NCI-H510A (cell line): ENCODE data around the gene DPP10.
"Not testable (repeated sequence)": the region's sequence is repeated elsewhere in the genome, so short reads cannot be mapped to it uniquely, and the experiment has no call there.

Experiments used
- DNase-seq: peaks from one replicate; lab custom pipeline; 2025; lab: John Stamatoyannopoulos, UW

The DPP10 gene

DNA sequence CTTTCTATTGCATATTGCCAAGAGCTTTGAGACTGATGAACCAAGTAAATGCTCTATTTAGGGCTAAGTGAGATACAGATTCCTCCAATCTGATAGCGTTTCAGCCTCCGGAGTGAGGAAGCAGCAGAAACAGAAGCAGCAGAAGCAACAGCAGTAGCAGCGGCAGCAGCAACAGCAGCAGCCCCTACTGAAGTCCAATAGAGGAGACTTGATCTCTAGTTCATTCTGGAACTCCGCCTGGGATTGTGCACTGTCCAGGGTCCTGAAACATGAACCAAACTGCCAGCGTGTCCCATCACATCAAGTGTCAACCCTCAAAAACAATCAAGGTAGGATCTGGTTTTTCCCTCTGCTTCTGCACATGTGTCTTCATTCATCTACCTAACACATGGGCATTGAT is at the start of gene DPP10:
TSS of gene DPP10 (plus strand) at position 132 of the 400 bp plus-strand sequence.
- DNase-seq = no peak

DNA sequence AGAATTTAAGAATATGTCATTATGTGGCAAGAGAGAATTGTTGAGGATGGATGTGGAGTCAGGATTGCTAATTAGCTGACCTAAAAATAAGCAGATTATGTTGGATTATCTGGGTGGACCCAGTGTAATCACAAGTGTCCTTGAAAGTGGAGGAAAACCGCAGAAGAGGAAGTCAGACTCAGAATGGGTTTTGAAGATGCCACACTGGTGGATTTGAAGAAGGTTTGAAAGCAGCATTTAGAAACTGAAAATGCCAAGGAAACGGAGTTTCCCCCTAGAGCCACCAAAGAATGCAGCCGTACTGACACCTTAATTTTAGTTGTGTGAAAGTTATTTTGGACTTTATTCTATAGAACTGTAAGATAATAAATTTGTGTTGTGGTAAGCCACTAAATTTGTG is 41.6 kb upstream of the DPP10 start:
- no peak for DNase-seq

DNA sequence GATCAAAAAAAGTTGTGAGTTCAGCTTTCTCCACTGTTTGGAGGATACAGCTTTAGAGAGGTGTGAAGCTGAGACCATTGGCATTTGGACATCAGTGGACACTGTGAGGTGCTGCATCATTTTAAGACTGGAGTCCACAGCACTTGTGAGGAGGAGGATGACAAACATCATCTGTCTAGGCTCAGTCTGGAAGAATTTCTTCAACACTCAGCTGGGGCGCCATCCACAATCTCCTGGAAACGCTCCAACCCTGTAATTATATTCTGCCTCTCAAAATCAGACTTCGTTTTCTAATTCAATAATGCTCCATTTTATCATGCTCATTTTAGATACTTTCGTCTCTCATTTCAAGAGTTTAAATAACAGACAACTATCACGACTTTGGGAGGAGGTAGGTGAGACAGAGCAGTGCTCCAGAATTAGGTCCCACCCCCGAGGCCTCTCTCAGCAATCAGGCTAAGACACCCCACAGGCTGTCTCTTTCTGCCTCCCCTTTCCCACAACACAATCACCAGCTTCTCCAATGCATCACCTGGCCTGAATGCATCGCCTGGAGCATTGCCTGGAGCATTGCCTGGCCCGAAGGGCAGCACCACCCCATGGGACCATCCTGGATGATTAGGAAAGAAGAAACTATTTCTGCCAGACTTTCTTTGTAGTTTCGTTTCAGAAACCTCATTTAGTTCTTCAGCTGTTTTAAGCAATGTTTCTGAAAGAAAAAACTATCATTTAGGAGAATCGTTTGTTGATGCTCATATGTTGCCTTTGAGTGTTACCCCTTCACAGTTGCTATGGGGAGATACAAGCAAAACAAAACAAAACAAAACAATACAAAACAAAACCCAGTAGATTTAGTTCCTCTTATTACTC is 37.0 kb upstream of the DPP10 start:
- no peak for DNase-seq

DNA sequence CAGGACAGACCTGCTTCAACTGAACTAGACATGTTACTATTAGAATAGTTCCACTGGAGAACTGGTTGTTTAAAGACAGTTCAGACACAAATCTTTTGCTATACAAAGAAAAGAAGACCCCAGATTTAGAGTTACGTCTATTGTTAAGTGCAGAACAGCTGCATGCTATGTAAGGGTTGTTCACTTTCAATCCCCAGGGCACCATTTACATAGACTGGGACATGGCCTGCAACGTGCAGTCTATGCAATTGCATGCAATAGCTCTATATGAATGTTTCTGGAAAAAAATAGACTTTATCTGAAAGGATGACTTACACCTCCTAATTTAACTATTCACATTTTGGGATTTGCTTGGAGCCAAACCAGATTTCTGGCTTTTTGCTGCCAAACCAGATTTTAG is 36.1 kb upstream of the DPP10 start:
- no peak for DNase-seq

DNA sequence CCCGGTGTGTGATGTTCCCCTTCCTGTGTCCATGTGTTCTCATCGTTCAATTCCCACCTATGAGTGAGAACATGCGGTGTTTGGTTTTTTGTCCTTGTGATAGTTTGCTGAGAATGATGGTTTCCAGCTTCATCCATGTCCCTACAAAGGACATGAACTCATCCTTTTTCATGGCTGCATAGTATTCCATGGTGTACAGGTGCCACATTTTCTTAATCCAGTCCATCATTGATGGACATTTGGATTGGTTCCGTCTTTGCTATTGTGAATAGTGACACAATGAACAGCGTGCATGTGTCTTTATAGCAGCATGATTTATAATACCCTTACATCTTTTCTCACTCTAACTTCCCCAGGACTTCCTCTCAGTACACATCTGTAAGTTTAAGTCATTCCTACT is 35.1 kb upstream of the DPP10 start:
- DNase-seq = not testable (repeated sequence)

DNA sequence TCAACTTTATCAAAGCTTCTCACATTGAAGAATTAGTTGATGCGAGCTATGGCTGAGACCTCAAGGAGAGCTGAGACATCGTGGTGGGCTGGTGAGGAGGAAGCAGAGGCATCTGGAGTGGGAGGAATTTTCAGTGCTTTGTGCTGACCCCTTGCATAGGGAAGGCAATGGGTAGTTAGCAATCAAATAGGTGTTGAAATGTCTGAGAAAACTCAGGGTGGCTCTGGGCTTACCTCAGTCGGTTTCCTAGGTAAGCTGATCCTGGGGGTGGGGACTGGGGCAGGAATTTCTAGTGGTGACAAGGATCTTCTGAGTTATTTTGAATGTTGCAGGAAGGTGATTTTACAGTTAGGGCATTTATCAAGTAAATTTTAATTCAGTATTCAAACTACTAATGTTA is 20.7 kb upstream of the DPP10 start:
- no peak for DNase-seq

DNA sequence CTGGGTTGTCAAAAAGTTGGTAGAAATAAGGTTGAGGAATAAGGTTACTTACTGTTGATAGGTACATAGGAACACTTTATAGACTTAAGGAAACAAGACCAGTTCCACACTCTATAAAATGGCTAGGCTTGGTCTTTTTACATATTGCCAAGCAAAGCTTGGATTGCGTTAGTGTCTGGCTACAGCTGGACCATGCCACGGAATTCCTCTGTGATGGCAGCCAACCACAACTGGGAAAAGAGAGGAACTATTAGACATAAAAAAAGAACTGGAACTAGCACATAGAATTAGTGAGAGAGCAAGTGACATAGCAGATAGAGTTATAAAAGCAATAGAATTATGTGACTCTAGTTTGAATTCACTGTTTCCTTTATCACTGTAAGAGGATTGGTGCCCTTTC is 17.7 kb upstream of the DPP10 start:
- no peak for DNase-seq

DNA sequence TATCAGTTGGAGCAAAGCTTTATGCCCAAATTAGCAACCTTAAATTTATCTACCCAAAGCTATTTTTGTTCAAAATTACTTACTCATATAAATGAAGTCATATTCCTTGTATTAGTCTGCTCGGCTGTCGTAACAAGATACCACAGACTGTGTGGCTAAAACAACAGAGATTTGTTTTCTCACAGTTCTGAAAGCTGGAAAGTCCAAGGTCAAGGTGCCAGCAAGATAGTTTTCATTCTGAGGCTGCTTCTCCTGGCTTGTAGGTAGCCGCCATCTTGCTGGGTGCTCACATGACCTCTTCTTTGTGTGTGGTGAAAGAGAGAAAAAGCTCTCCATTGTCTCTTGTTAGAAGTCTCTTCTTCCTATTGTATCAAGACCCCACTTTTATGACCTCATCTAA is 15.7 kb upstream of the DPP10 start:
- DNase-seq = no peak

DNA sequence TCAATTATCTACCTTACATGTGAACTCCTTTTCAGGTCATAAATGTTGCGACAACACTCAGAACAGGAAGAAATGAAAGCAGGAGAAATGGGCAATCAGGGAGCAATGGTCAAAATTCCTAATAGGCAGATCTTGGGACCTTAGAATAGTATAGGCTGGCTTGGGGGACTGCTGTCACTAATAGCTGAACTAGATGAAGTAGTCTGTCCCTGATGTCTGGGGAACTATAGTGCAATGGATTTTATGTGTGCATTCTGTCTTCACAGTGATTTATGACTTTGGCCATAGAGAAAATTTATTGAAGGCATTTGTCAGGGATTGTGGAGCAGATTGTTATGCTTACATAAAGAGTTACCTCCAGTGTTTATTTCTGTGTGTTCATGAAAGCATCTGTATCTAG is 6.1 kb upstream of the DPP10 start:
- no peak for DNase-seq

DNA sequence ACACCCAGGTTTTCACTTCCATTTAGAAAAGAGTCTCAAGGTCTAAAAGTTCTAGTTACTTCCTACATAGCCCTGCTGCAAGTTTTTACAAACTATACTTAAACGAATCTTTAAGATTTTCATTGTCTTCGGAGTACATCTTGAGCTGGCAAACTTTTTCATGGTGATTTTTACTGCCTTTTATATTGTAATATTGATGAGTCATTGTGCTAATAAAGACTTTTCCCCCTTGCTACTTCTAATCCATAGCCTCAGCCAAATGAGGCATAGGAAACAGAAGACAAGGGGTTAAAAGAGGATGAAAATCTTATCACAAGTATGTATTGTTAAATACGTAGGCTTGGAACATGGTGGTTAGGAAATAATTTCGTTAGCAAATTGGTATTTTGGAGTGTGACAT is 4.1 kb downstream of the DPP10 start:
- DNase-seq = no peak

DNA sequence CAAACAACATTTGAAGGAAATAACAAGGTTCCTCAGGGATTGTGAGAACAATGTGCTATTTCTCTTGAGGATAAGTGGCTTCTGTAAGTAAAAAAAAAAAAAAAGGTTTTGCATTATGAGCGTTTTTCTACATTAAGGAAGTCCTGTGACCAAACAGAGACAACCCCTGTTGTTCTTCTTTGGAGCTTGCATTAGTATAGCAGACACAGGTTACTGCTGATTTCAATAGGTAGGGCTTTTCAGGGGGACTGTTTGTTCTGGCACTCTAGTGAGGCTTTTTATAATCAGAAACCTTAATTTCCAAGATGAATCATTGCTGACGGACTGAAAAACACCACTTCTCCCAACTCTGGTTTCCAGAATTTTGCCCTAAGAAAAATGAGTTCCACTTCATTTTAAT is 8.2 kb downstream of the DPP10 start:
- DNase-seq = no peak

DNA sequence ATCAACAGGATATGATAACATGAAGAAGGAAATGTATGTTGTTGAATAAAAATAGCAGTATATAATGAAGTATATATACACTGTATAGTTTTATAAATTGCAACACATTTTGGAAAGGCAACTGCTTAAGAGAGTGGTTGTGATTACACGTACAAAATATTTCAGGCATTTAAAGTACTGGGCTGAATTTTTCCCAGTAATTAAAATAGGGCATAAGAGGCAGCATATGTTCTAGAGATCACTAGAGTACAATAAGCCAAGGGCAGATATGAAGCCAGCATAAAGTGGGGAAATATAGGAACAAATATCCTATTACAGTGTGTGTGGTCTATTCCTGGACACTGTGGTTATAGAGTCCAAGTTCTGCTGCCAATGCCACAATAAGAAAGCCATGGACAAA is 14.1 kb downstream of the DPP10 start:
- DNase-seq = no peak

DNA sequence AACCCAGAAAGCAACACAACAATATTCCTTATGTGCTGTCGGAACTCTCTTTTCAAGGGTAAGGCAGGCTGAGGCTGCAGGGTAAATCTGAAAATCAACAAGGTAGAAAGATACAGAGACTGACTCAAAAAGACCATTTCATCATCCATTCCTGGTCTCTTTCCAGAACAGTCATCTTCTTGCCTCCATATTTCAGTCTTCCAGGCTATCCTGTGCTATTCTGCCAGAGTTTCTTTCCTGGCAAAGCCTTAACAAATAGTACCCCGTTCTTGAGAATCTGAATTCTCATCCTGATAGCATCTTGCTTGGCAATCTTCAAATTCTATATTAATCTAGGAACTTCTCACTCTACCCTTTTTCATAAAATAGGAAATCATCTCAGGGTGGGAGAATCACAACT is 15.5 kb downstream of the DPP10 start:
- DNase-seq = no peak

DNA sequence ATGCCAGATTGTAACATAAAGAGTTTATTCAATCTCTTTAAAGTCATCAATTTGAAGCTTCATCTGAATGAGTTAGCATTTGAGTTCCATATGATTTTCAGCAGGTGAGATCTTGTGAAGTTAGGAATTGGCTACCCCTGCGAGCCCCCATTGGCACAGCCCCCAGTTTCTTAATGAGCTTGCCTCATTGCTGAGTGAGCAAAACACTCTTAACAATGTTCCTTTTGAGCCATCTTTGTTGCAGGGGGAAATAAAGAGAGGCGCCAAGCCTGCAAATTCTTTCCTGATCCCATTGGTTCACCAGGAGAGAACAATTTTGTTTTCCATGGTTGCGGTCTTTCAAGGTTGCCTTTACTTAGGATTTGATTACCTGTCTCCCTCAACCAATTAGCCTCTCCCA is 18.7 kb downstream of the DPP10 start:
- DNase-seq = no peak

DNA sequence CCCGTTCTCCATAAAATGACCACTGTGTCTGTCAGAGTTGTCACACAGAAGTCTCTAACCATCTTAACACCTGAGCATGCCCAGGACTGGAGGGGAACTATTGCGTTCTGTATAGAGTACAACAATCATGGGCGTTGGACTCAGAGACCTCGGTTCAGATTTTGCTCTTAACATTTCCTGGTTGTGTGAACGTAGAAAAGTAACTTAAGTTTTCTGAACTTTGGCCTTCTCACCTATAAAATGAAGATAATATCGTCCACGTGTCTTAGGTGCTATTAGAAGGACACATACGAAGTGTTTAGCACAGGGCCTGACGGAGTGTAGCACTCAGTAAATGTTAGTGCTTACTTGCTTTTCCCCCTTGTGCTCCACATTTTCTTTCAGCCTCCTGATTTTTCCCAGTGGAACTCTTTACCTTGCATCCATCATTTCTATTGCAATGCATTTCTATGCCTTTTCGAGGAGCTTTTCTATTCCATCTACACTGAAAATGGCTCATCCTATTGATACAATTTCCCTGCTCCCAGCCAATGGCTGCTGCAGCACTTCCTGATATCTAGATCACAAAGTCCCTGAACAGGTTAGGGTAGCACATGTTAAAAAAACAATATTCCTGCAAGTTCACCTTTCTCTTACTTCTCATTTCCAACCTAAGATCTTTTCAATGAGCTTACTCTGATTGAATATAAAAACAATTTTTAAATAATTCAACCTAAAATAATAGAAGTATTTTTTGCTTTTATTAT is 22.7 kb downstream of the DPP10 start:
- no peak for DNase-seq

DNA sequence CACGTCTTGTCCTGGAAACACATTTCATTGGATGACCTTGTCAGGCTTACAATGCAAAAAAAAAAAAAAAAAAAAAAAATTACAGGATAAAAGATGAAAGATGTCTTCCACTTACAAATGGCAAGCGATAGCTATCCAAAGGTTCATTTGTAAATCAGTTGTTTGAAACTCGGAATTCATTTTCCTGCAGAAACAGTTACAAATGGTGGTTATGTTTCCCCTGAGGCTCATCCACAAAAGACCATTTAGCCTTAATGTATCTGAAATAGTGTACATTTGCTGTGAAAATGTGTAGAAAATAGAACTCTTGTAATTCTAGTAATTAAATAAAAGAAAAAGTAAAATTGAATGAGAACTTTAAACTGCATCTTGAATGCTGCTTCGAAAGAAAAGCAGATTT is 25.9 kb downstream of the DPP10 start:
- DNase-seq = no peak

DNA sequence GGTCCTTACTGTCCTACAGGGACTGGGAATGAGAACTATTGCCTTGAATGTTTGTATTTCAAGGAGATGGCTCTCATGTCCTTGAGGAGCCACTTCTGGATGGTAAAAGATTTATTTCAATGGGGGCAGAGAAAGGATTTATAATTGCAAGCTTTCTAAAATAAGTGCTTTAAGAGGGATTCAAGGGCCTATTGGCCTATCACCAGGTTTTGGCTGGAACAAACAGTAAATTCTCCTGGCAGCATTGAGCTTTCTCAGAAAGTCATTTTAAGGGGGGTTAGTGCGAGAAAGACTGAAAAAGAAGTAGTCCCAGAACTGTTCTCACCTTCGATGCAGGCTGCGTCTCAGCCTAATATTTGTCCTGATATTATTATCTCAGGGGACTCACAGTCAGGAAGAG is 29.8 kb downstream of the DPP10 start:
- no peak for DNase-seq

DNA sequence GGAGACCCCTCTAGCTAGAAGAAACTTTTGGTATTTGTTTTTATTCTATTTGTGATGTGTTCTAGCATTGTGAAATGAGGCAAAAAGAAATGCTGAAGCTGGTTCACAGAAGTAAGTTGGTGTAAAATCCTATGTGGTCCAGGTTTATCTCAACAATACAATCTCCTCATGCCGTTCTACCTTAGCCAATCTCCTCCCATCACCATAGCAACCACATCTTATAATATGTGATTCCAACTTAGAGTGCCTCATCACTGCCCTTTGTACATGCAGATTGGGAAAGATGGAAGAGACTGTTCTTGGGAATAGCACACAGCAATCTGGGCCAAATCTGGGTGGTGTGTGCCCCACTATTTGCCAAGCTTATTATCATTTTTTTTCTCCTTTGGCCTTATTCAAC is 30.3 kb downstream of the DPP10 start:
- no peak for DNase-seq

DNA sequence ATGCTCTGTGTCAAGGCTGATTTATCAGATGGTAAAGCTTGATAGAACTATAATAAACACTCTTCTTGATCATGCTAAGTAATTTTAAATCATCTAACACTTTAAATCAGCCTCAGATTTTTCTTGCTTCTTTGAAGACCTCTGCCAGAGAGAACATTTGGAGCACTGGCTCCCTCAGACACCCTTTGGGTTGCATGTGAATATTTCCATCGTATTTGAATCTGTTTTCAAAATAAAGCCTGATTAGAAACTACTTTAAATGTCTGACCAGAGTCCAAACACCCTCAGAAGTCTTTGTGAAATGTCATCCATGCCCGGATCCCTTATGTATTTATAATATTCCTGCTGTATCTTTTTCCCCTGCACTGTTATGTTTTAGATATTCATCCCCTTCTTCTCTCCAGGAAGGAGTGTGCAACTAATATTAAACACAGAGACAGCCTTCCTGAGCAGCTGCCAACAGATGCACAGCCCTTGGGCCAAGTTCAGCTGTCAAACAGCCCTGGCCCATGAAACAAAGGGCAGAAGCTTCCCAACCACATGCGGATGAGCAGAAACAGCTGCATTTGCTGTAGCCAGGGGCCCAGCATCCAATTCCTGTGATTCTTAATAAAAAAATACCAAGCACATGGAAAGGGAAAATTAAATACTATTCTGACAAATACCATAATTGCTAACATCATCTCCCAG is 46.5 kb downstream of the DPP10 start:
- DNase-seq = no peak

DNA sequence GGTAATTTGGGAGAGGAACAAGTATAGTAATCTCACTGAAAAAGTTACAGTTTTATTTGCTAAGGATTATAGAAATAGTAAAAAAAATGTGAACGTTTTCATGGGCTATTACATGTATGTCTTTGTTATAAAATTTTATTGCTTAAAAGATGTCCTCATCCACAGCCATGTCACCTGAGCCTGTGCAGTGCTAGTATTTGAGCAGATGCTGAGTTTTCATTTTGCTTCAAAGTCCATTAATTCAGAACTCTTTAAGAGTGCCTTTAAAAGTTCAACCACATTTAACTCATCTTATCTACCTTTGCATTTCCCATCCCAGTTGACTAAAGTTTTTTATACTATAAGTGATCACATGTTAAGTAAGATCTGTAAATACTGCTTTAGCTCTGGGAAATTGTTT is 52.6 kb downstream of the DPP10 start:
- no peak for DNase-seq

DNA sequence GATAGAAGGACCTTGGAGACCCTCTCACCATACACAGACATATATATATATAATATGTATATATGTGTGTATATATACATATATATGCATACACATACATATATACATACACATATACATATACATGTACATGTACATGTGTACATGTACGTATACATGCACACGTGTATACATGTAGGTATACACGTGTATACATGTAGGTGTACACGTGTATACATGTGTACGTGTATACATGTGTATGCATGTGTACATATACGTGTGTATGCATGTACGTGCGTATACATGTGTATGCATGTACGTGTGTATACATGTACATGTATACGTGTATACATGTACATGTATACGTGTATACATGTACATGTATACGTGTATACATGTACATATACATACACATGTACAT is 54.5 kb downstream of the DPP10 start:
- no peak for DNase-seq

DNA sequence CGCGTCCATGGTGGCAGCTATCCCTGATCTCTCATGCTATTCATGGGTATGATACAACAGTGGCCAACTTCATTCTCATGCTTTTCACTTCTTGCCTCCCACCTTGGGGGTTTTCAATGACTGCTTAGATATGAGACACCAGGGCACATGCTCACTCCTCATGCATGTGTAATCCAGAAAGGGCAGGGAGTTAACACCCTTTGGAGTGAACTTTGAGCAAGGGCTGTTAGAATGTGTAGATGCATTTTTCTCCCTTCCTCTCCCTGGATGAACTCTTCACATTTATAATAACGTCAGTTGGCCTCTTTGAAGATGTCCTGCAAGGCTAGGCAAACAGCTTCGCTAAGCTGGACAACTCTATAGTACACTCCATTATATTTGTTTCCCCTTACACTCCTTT is 56.7 kb downstream of the DPP10 start:
- DNase-seq = no peak

DNA sequence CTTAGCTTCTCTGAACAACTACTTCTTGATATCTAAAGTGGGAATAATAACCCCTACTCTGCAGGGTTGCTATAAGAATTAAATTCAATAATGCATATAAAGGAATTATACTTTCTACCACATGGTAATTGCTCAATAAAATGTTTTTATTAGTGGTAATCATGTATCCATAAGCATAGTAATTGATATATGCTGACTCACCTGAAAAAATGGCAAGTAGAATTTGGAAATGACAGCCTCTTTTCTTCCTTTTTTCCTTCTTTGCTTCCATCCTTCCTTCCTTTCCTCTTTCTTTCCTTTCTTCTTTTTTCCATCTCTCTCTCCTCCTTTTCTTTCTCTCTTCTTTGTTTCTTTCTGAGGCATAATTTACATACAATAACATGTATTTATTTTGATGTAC is 65.3 kb downstream of the DPP10 start:
- no peak for DNase-seq
